NCI-H774 (cell line): ENCODE data around the gene EPB41L1.

Source experiments
- DNase-seq: peaks from one replicate; lab custom pipeline; 2025; lab: John Stamatoyannopoulos, UW

Gene EPB41L1

GRCh38 chr20:36155991-36156390 is 1.5 kb downstream of the EPB41L1 start:
- DNase-seq, result no peak

GRCh38 chr20:36157610-36158009 is 3.1 kb downstream of the EPB41L1 start:
- DNase-seq, result no peak

GRCh38 chr20:36158160-36158741 is 3.7 kb downstream of the EPB41L1 start:
- DNase-seq, result no peak

GRCh38 chr20:36159833-36160232 is 5.3 kb downstream of the EPB41L1 start:
- DNase-seq, result no peak

- DNase-seq, result no peak
Observed at GRCh38 chr20:36162272-36162966, 7.9 kb downstream of the EPB41L1 start.

GRCh38 chr20:36167902-36168503 is 13.5 kb downstream of the EPB41L1 start:
- no peak for DNase-seq

GRCh38 chr20:36170542-36171215 is 16.1 kb downstream of the EPB41L1 start:
- no peak for DNase-seq

GRCh38 chr20:36173451-36173933 is 19.0 kb downstream of the EPB41L1 start:
- no peak for DNase-seq

- DNase-seq, result no peak
Observed at GRCh38 chr20:36175016-36175415, 20.5 kb downstream of the EPB41L1 start.

GRCh38 chr20:36175475-36175995 is 21.0 kb downstream of the EPB41L1 start:
- no peak for DNase-seq

- no peak for DNase-seq
Observed at GRCh38 chr20:36177716-36178115, 23.2 kb downstream of the EPB41L1 start.

GRCh38 chr20:36179170-36179945 is 24.8 kb downstream of the EPB41L1 start:
- DNase-seq, result no peak

GRCh38 chr20:36180323-36180722 is 25.8 kb downstream of the EPB41L1 start:
- DNase-seq, result no peak

- no peak for DNase-seq
Observed at GRCh38 chr20:36181934-36182603, 27.5 kb downstream of the EPB41L1 start.

- DNase-seq, result no peak
Observed at GRCh38 chr20:36182604-36183154, 28.1 kb downstream of the EPB41L1 start.

GRCh38 chr20:36183155-36183944 is 28.8 kb downstream of the EPB41L1 start:
- DNase-seq, result no peak

- DNase-seq, result no peak
Observed at GRCh38 chr20:36184816-36185776, 30.6 kb downstream of the EPB41L1 start.

GRCh38 chr20:36193977-36194712 is 39.6 kb downstream of the EPB41L1 start:
- DNase-seq, result no peak
